Astrocyte of the spinal cord (primary cell): Measurements from ENCODE around the gene CDK8.

Experiments used
- DNase-seq: peaks from one replicate; pipeline ENCODE4 v3.0.0; 2011; ENCODE audit warnings: low read depth, low spot score
- H3K4me3 ChIP-seq: 2 replicates; pipeline ENCODE4 v1.5.1; 2011; ENCODE audit warnings: low read depth, mild to moderate bottlenecking, low read length, moderate library complexity
- in situ Hi-C: cut with HindIII; loops from 2 replicates; pipeline ENCODE4 v1.10.0; 2017; ENCODE audit warnings: low sequenced_read_pairs
- TF ChIP-seq, protein P1 (sequence below): IDR thresholded peaks from 2 replicates; pipeline ENCODE4 v1.5.1; 2012; ENCODE audit warnings: low read depth, mild to moderate bottlenecking, low read length, inconsistent platforms

CDK8 gene

DNA sequence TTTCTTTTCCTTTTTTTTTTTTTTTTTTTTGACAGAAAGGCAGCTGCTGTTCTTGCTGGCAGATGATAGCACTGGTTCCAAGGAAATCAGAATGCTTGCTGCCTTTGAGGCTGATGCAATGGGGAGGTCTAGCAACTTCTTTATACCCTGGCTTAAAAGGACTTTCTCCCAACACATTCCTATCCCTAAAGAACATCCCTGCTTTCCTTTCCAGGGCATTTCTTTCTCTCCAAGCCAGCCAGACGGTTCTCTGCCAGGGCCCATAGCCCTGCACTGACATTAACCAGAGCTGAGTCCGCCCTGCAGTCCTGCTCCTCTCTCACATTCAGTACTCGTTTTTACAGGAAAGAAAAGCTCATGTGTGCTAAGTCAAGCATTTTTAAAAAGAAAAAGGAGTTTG is 169.7 kb downstream of the CDK8 start:
- no peak overlapping the region for H3K4me3 ChIP-seq
- TF ChIP-seq, protein P1, sequence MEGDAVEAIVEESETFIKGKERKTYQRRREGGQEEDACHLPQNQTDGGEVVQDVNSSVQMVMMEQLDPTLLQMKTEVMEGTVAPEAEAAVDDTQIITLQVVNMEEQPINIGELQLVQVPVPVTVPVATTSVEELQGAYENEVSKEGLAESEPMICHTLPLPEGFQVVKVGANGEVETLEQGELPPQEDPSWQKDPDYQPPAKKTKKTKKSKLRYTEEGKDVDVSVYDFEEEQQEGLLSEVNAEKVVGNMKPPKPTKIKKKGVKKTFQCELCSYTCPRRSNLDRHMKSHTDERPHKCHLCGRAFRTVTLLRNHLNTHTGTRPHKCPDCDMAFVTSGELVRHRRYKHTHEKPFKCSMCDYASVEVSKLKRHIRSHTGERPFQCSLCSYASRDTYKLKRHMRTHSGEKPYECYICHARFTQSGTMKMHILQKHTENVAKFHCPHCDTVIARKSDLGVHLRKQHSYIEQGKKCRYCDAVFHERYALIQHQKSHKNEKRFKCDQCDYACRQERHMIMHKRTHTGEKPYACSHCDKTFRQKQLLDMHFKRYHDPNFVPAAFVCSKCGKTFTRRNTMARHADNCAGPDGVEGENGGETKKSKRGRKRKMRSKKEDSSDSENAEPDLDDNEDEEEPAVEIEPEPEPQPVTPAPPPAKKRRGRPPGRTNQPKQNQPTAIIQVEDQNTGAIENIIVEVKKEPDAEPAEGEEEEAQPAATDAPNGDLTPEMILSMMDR: no peak
- in situ Hi-C loops: no loop called here
- DNase-seq: no peak

DNA sequence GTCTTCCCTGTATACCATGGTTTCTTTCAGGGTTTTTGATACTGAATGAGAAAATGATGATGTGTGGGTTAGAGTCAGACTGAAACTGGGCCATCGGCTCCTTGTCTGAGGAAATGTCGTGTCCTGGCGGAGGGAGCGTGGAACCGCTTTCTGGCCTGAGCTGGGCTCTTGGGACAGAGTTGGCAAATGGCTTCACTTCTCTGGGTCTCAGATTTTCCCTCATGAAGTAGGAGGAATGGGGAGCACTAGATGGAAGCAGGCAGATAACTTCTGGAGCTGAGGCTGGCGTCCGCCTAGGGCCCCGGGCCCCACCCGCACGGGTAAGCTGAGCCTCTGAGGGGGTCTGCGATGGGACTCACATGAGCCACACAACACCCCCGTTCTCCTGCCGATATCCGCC is 170.3 kb downstream of the CDK8 start:
- no peak for DNase-seq
- no peak overlapping the region for H3K4me3 ChIP-seq
- TF ChIP-seq, protein P1: no peak
- in situ Hi-C loops: no loop called here

DNA sequence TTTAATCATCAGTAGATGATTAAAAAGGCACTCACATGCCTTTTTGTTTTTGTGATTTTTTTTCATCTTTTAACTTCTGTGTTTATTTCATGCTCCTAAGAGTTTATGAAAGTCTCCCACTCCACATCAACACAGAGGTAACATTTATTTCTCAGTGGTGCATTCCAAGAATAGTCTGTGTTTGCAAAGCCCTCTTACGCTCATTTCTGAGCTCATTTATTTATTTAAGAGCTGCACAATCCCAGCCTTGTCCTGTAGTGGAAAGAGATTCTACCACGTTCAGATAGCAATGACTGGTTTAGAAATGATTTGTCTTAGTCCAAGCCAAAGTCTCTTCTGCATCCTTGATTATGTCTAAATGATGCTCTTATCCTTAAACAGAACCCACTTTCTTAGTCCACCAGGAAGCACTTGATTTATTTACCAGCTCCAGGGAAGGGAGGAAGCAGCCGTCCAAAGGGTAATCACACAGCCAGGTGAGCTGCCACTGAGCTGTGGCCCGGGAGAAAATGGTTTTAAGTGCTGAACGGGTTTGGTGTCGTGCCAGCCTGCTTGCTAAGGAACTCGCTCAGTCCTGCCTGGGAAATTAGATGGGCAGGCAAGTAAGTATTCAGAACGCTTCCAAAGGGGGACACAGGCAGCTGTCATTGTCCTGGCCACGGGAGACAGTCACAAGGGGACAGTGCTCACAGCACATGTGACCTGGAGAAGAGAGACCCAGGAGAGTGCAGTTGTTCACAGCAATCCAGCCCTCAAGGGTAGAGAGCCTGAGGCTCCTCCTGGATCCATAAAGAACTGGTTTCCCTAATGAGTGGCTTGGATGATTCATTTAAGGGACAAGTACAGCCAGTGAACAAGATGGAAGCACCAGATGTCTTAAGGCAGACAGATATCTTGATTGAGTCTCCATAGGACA is 171.8 kb downstream of the CDK8 start:
- TF ChIP-seq, protein P1: no peak
- H3K4me3 ChIP-seq: no peak overlapping the region
- in situ Hi-C loops: no loop called here
- DNase-seq: peak; percentile 8

DNA sequence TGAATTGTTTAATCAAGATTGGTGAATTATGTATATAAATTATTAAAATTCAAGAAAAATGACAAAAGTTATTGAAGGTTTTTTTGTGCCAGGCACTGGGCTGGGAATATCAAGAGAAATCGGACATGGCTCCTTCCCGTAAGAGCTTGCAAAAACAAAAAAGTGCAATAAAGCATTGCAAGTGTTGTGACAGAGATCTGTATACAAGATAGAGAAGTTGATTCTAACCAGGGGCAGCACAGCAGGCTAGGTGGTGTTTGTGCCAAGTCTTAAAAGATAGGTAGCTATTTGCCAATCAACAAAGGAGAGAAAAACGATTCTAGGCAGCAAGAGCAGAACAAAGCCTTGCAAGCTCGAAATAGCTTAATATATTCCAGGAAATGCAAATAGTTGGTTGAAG is 179.8 kb downstream of the CDK8 start:
- DNase-seq: no peak
- H3K4me3 ChIP-seq: no peak overlapping the region
- in situ Hi-C loops: no loop called here
- TF ChIP-seq, protein P1: no peak

DNA sequence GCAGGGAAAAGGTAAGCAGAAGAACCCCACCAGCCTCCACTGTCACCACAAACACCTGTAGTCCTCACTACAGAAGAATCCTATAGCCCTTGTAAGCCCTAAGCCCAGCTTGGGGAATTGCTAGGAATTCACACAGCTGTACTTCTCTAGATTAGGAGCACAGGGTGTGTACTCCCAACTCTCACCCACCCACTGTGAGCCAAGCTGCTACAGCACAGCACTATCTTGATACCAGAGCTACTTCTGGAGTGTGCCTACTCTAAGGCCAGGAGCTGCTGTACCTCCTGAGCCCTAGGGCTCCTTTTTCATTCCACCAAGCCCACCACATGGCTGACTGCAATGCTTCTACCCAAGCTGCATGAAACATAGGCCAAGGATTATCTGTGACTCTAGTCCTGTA is 181.2 kb downstream of the CDK8 start:
- TF ChIP-seq, protein P1: no peak
- DNase-seq: no peak
- in situ Hi-C loops: no loop called here
- H3K4me3 ChIP-seq: no peak overlapping the region

DNA sequence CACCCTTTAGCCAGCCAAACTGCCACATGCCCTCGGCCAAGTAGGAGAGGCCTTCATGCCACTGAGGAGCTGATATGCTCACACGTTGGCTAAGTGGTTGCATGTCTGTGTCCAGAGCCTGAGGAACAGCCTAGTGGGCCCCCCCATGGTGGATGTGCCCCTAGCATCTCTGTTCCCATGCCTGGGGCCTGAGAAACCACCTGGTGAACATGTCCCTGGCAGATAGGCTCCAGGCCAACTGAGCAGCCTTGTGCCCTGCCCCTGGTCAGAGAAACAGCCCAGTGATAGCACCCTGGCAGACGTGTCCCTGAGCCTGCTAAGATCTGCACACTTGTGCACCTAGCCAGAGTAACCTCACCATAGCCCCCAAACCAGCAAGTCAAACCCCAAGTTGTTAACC is 181.7 kb downstream of the CDK8 start:
- DNase-seq: no peak
- TF ChIP-seq, protein P1: no peak
- H3K4me3 ChIP-seq: no peak overlapping the region
- in situ Hi-C loops: no loop called here
